HG03354 (cell line): ENCODE measurements around the gene ALX1.
"Not testable (repeated sequence)": the region's sequence is repeated elsewhere in the genome, so short reads cannot be mapped to it uniquely, and the experiment has no call there.

Experiments used
- ATAC-seq: cut with Tn5 transposase; IDR thresholded peaks from one replicate; pipeline ENCODE4 v1.9.1; 2021; ENCODE audit warnings: mild to moderate bottlenecking; ENCODE audit not compliant: unreplicated experiment, poor library complexity, severe bottlenecking

The ALX1 gene

GRCh38 chr12:85296362-85296761, 16.3 kb downstream of the ALX1 start:
- ATAC-seq, result no peak

GRCh38 chr12:85299053-85299452, 19.0 kb downstream of the ALX1 start:
- ATAC-seq, result no peak

GRCh38 chr12:85301051-85301450, 21.0 kb downstream of the ALX1 start:
- no peak for ATAC-seq

- ATAC-seq, result no peak
Observed at GRCh38 chr12:85308374-85308773, 28.4 kb downstream of the ALX1 start.

GRCh38 chr12:85309125-85309566, 29.1 kb downstream of the ALX1 start:
- no peak for ATAC-seq

- ATAC-seq, result no peak
Observed at GRCh38 chr12:85310025-85310424, 30.0 kb downstream of the ALX1 start.

GRCh38 chr12:85310456-85311076, 30.5 kb downstream of the ALX1 start:
- ATAC-seq, result no peak

GRCh38 chr12:85317866-85318636, 38.0 kb downstream of the ALX1 start:
- not testable (repeated sequence) for ATAC-seq

GRCh38 chr12:85322715-85323114, 42.7 kb downstream of the ALX1 start:
- no peak for ATAC-seq

- no peak for ATAC-seq
Observed at GRCh38 chr12:85325442-85325841, 45.4 kb downstream of the ALX1 start.

GRCh38 chr12:85329913-85330312, 49.9 kb downstream of the ALX1 start:
- no peak for ATAC-seq

- no peak for ATAC-seq
Observed at GRCh38 chr12:85348779-85349178, 68.8 kb downstream of the ALX1 start.

- ATAC-seq, result no peak
Observed at GRCh38 chr12:85350356-85350755, 70.3 kb downstream of the ALX1 start.
